NB4 (cell line): ENCODE measurements around the gene JAZF1.

Source experiments
- DNase-seq: peaks from one replicate; pipeline ENCODE4 v3.0.0; 2010; ENCODE audit warnings: low read depth
- H3K4me3 ChIP-seq: one replicate; pipeline ENCODE4 v1.5.1; 2011; ENCODE audit warnings: mild to moderate bottlenecking, low read depth, low read length, moderate library complexity
- CTCF ChIP-seq: IDR thresholded peaks from one replicate; pipeline ENCODE4 v1.5.1; 2012; ENCODE audit warnings: low read depth, low read length
- MYC ChIP-seq: IDR thresholded peaks from 2 replicates; pipeline ENCODE4 v1.6.1; 2011; ENCODE audit warnings: low read depth, low read length
- POLR2A ChIP-seq: IDR thresholded peaks from 2 replicates; pipeline ENCODE4 v1.6.1; 2011; ENCODE audit warnings: mild to moderate bottlenecking; ENCODE audit not compliant: insufficient read length; ENCODE audit errors: extremely low read depth
- TF ChIP-seq, protein P1 (sequence below): IDR thresholded peaks from 2 replicates; pipeline ENCODE4 v1.6.1; 2011; ENCODE audit warnings: low read depth, low read length

Gene JAZF1

GRCh38 chr7:28157076-28157745, 23.4 kb downstream of the JAZF1 start:
- DNase-seq, result no peak
- TF ChIP-seq, protein P1, sequence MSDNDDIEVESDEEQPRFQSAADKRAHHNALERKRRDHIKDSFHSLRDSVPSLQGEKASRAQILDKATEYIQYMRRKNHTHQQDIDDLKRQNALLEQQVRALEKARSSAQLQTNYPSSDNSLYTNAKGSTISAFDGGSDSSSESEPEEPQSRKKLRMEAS, result no peak
- no peak for TF ChIP-seq MYC
- TF ChIP-seq POLR2A, result no peak
- TF ChIP-seq CTCF, result no peak
- H3K4me3 ChIP-seq, result no peak overlapping the region

DNA sequence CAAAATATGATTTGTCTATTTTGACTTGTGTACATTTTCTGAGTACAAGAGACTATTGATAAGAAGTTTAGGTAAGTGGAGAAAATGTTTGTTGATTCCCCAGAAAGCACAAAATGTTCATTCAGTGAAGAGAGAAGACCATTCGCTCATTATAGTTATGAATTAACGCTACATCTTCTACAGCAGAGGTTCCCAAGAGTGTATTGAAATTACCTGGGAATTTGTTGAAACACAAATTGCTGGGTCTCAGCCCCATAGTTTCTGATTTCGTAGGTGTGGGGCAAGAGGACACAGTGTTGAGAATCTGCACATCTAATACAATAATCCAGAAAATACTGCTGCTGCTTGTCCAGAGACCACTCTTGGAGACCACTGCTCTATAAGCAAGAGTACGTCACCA, 24.2 kb downstream of the JAZF1 start:
- no peak for DNase-seq
- H3K4me3 ChIP-seq, result no peak overlapping the region
- no peak for TF ChIP-seq MYC
- TF ChIP-seq, protein P1, result no peak
- no peak for TF ChIP-seq POLR2A
- no peak for TF ChIP-seq CTCF

DNA sequence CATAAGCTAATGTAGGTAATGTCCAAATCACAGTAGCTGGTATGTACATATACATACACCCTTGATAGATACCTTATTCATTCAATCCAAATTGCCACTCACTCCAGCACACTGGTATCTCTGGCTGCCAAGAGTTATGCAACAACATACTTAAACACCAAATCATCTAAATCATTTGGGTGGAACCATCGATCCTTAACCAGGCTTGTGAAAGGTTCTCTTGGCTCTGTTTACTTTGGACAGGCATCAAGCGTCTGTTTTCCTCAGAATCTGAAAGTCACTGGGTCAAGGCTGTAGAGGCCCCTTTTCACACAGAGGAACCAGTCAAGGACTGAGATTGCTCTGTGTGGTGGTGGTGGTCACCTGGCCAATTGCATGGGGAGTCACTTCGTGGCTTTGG, 24.6 kb downstream of the JAZF1 start:
- H3K4me3 ChIP-seq, result no peak overlapping the region
- DNase-seq, result no peak
- TF ChIP-seq CTCF, result no peak
- TF ChIP-seq, protein P1, result no peak
- TF ChIP-seq MYC, result no peak
- TF ChIP-seq POLR2A, result no peak

GRCh38 chr7:28155019-28155660, 25.5 kb downstream of the JAZF1 start:
- peak; percentile 82 for DNase-seq

DNA sequence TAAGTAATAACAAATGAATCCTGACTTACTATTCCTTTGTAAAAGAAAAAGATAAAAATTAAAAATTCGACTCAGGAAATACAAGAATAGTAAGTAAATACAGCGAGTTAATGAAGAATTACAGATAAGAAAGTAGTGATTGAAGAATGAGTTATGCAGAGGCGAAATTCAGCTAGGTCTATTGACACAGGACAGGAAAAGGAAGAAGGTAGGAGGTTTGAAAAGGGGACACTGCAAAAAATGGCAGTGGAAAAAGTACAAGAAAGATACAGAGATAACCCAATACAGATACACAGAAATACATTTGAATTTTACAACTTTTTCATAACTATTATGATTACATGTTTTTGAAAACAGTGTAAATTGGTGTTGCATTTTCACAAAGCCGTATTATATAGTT, 28.0 kb downstream of the JAZF1 start:
- TF ChIP-seq, protein P1, result no peak
- TF ChIP-seq CTCF, result no peak
- no peak for TF ChIP-seq MYC
- no peak for TF ChIP-seq POLR2A
- no peak overlapping the region for H3K4me3 ChIP-seq
- DNase-seq, result no peak

More at GRCh38 chr7:28155019-28155660, 25.5 kb downstream of the JAZF1 start:
- no peak for TF ChIP-seq POLR2A
- TF ChIP-seq CTCF, result no peak
- no peak for TF ChIP-seq MYC
- TF ChIP-seq, protein P1, result no peak
- H3K4me3 ChIP-seq, result no peak overlapping the region

- TF ChIP-seq MYC (no peak), CTCF (no peak), POLR2A (no peak)
- TF ChIP-seq, protein P1, result no peak
- no peak overlapping the region for H3K4me3 ChIP-seq
- no peak for DNase-seq
These were observed 28.6 kb downstream of the JAZF1 start for GRCh38 chr7:28151965-28152364.
